ENCODE data around the gene BCAM.

The BCAM gene

DNA sequence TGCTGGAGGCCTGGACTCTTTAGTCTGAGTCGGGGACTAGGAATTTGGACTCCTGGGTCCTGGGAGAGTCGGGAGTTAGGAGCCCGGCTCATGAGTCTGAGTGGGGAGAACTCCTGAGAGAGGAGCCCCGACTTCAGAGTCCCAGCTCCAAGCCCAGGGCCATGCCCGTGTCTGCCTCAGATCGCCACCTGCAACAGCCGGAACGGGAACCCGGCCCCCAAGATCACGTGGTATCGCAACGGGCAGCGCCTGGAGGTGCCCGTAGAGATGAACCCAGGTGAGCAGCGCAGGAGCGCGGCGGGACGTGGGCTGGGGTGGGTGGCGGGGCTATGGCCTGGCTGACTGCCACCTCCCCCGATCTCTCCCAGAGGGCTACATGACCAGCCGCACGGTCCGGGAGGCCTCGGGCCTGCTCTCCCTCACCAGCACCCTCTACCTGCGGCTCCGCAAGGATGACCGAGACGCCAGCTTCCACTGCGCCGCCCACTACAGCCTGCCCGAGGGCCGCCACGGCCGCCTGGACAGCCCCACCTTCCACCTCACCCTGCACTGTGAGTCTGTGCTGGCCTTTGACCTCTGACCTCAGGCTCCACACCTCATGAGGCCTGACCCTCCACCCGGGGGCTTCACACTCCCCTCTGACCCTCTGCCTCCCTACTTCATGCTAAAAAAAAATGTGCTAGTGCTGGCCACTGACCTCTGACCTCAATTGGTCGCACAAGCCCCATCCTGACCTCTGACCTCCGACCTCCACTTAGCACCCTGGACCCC is 4.4 kb downstream of the BCAM start:
- Histone ChIP-seq H3K27ac (no peak overlapping the region), H3K36me3 (replicated peaks) (no peaks in the 10 kb centered on the region), H3K4me3 (ENCODE audit: low read depth, low read length) (no peak overlapping the region), H3K27me3 (replicated peaks) (no peaks in the 10 kb centered on the region)
- DNase-seq = no peak
- TF ChIP-seq, protein P1, sequence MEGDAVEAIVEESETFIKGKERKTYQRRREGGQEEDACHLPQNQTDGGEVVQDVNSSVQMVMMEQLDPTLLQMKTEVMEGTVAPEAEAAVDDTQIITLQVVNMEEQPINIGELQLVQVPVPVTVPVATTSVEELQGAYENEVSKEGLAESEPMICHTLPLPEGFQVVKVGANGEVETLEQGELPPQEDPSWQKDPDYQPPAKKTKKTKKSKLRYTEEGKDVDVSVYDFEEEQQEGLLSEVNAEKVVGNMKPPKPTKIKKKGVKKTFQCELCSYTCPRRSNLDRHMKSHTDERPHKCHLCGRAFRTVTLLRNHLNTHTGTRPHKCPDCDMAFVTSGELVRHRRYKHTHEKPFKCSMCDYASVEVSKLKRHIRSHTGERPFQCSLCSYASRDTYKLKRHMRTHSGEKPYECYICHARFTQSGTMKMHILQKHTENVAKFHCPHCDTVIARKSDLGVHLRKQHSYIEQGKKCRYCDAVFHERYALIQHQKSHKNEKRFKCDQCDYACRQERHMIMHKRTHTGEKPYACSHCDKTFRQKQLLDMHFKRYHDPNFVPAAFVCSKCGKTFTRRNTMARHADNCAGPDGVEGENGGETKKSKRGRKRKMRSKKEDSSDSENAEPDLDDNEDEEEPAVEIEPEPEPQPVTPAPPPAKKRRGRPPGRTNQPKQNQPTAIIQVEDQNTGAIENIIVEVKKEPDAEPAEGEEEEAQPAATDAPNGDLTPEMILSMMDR (IDR thresholded peaks at IDR 0.05; ENCODE audit: low read depth, low read length, missing control alignments) = peak; percentile 24
- in situ Hi-C loops (cut with HindIII; ENCODE audit: low pct_ligation_motif_present, low sequenced_read_pairs) = no loop called here

DNA sequence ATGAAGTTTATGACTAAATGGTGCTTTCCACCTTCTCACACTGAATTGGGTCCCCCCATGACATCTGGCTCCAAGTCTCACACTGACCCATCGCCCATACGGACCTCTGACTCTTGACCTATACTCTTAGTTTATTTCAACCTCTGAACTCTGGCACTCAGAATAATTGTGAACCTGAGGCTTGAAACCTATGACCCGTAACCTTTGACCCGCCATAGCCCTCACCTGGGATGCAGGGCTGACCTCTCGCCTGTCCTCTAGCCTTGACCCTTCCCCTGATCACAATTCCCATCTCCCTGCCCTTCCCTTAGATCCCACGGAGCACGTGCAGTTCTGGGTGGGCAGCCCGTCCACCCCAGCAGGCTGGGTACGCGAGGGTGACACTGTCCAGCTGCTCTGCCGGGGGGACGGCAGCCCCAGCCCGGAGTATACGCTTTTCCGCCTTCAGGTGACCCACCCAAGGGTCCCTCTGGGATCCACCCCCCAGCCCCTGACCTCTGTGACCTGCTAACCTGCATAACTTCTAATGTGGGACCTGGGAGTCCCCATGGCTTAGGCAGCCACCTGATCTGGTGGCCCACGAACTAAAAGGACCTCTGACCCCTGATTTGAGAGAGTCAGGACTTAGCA is 5.1 kb downstream of the BCAM start:
- Histone ChIP-seq H3K27me3 (replicated peaks) (no peaks in the 10 kb centered on the region), H3K4me3 (ENCODE audit: low read depth, low read length) (no peak overlapping the region), H3K36me3 (replicated peaks) (no peaks in the 10 kb centered on the region), H3K27ac (no peak overlapping the region)
- TF ChIP-seq, protein P1 (IDR thresholded peaks at IDR 0.05; ENCODE audit: low read depth, low read length, missing control alignments) = no peak
- no peak for DNase-seq
- in situ Hi-C loops (cut with HindIII; ENCODE audit: low pct_ligation_motif_present, low sequenced_read_pairs) = no loop called here

DNA sequence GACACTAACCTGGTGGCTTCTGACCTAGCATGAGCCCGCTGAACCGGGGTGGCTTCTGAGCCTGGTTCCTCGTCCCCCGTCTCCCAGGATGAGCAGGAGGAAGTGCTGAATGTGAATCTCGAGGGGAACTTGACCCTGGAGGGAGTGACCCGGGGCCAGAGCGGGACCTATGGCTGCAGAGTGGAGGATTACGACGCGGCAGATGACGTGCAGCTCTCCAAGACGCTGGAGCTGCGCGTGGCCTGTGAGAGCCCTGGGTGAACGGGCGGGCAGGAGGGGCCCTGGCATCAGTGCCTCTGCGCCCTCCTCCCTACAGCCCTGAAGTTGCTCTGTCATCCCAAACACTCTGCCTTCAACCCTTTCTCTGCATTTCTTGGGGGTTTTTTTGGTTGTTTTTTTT is 5.6 kb downstream of the BCAM start:
- H3K27me3 ChIP-seq (replicated peaks) = no peaks in the 10 kb centered on the region

DNA sequence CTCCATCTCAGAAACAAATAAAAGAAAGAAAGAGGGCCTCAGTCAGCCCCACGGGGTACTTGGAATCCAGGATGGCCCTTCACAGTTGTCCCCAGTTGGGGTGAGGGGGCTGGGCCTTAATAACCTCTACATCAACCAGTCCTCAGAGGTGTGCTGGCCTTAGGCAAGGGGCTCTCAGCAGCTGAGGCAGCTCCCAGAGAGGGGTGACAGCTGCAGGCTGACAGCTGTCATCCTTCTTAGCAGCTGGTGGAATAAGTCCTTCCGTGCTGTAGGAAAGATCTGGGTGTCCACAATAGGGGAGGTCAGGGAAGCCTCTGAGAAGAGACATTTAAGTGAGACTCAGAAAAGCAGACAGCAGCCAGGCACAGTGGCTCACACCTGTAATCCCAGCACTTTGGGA is 7.4 kb downstream of the BCAM start:
- Histone ChIP-seq H3K27ac (no peak overlapping the region), H3K36me3 (replicated peaks) (no peaks in the 10 kb centered on the region), H3K27me3 (replicated peaks) (no peaks in the 10 kb centered on the region), H3K4me3 (ENCODE audit: low read depth, low read length) (no peak overlapping the region)
- TF ChIP-seq, protein P1 (IDR thresholded peaks at IDR 0.05; ENCODE audit: low read depth, low read length, missing control alignments) = no peak
- no peak for DNase-seq
- in situ Hi-C loops (cut with HindIII; ENCODE audit: low pct_ligation_motif_present, low sequenced_read_pairs) = no loop called here

More for the DNA sequence above, 5.6 kb downstream of the BCAM start:
- H3K4me3 ChIP-seq (ENCODE audit: low read depth, low read length) = no peak overlapping the region
- no peak overlapping the region for H3K27ac ChIP-seq
- H3K36me3 ChIP-seq (replicated peaks) = no peaks in the 10 kb centered on the region
- TF ChIP-seq, protein P1 (IDR thresholded peaks at IDR 0.05; ENCODE audit: low read depth, low read length, missing control alignments) = no peak
- DNase-seq = no peak
- in situ Hi-C loops (cut with HindIII; ENCODE audit: low pct_ligation_motif_present, low sequenced_read_pairs) = no loop called here

DNA sequence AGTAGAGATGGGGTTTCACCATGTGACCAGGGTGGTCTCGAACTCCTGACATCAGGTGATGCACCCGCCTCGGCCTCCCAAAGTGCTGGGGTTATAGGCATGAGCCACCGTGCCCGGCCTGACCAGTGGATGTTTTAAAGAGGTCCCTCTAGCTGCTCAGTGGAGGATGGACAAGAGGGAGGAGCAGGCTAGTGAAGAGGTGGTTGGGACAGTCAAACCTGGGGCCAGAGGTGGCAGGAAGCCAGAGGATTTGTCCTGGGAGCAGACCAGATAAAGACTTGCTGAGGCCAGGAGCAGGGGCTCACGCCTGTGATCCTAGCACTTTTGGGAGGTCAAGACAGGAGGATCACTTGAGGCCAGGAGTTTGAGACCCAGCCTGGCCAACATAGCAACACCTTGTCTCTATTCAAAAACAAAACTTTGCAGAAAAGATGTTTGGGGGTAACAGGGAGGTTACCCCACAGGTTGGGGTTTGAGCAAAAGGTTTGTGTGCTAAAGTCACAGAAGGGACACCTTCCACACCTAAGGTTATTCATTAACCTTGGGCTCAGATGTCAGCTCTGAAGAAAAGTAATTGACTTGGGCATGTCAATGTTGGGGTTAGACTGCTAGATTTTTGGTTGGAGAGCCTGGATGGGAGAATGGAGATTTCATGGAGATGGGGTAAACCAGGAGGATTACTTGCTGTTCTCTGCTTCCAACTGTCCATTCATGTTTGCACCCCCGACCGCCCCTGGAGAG is 9.0 kb downstream of the BCAM start:
- Histone ChIP-seq H3K4me3 (ENCODE audit: low read depth, low read length) (no peak overlapping the region), H3K36me3 (replicated peaks) (no peaks in the 10 kb centered on the region), H3K27me3 (replicated peaks) (peaks cover 9% of the 10 kb centered on the region), H3K27ac (no peak overlapping the region)
- in situ Hi-C loops (cut with HindIII; ENCODE audit: low pct_ligation_motif_present, low sequenced_read_pairs) = no loop called here
- TF ChIP-seq, protein P1 (IDR thresholded peaks at IDR 0.05; ENCODE audit: low read depth, low read length, missing control alignments) = no peak
- no peak for DNase-seq
